Activated CD4-positive, alpha-beta T cell treated with anti-CD3 and anti-CD28 coated beads, Interleukin-2, amount 50 U/mL, for 48 hours (primary cell): ENCODE data around the gene TYW1B.
"Not testable (repeated sequence)": the region's sequence is repeated elsewhere in the genome, so short reads cannot be mapped to it uniquely, and the experiment has no call there.

ENCODE experiments used
- DNase-seq, 2 experiments: peaks; one replicate each; pipeline ENCODE4 v3.0.0-alpha.2; 2020

TYW1B gene

GRCh38 chr7:72540923-72541322, 287.1 kb downstream of the TYW1B start:
- DNase-seq: no peak

GRCh38 chr7:72540106-72540611, 287.8 kb downstream of the TYW1B start:
- DNase-seq: no peak

- no peak for DNase-seq
Observed at GRCh38 chr7:72539702-72540101, 288.3 kb downstream of the TYW1B start.

- no peak for DNase-seq
Observed at GRCh38 chr7:72538856-72539255, 289.1 kb downstream of the TYW1B start.

- no peak for DNase-seq
Observed at GRCh38 chr7:72538147-72538546, 289.9 kb downstream of the TYW1B start.

DNA sequence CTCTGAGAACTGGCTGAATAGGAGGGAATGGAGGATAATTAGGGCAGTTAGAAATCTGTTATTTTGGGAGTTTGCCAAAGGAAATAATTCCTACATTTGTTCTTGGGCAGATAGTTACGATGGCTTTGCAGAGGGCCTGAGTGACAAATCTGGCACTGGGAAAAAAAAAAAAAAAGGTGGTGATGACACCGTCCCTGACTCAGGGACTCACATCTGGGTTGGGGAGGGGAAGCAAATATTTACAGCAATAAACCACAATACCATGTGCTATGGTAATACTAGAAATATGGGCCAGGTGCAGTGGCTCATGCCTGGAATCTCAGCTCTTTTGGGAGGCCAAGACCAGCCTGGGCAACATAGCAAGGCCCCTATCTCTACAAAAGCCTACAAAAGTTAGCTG, 292.0 kb downstream of the TYW1B start:
- DNase-seq: not testable (repeated sequence)

GRCh38 chr7:72531048-72531447, 297.0 kb downstream of the TYW1B start:
- not testable (repeated sequence) for DNase-seq
